Ramos (cell line): ENCODE measurements around the gene TNKS1BP1.

ENCODE experiments used
- in situ Hi-C: fragments of 300-500 bp; cut with MboI; formaldehyde crosslinking; loops from one replicate; pipeline ENCODE4 v1.14.3; 2022; ENCODE audit warnings: low sequenced_read_pairs; ENCODE audit not compliant: unreplicated experiment

TNKS1BP1 gene

DNA sequence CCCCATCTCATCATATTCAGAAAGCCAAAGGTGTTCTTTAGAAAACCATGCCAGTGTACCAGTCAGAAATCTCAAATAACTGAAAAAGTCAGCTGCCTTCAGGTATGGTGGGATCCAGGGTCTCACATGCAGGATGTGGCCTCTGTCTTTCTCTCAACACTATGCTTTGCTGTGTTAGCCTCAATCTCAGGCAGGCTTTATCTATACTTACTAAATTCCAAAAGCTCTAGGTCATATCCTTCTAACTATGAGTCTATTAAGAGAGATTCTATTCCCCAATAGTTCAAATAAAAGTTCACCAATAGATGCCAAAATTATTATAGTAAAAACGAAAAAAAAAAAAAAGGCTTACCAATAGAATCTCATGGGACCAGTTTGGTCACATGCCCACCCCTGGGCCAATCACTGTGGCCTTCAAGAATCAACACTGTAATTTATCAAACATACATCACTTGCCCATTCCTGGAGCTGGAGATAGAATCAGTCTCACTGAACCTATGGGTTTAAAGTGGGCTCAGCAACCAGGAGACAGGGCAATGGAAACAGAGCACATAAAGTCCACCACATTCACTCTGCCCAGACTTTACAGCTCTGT lies 49.8 kb downstream of the TNKS1BP1 start:
- in situ Hi-C loops = no loop called here

DNA sequence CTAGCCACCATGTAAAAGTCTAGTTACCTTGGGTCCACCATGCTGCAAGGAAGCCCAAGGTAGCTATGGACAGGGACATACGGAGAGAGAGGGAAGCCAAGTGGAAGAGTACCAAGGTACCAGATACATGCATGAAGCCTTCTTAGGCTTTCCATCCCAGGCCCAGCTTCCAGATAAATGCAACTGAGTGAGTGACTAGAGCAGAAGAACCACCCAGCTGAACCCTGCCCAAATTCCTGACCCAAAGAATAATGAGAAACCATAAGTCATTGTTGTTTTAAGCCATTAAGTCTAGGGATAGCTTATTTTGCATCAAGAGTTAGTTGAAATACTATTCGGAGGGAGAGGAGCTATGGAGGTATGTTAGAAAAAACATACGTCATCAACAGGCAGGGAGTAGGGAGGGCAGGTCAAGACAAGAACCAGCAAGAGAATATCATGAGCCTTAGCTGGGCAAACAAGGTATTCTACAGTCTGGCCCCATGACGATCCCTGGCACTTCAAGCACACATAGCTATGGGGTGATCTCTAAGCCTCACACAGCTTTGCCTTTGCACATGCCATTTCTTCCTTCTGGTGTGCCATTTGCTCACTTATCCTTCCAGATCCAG lies 51.2 kb downstream of the TNKS1BP1 start:
- in situ Hi-C loops = no loop called here

DNA sequence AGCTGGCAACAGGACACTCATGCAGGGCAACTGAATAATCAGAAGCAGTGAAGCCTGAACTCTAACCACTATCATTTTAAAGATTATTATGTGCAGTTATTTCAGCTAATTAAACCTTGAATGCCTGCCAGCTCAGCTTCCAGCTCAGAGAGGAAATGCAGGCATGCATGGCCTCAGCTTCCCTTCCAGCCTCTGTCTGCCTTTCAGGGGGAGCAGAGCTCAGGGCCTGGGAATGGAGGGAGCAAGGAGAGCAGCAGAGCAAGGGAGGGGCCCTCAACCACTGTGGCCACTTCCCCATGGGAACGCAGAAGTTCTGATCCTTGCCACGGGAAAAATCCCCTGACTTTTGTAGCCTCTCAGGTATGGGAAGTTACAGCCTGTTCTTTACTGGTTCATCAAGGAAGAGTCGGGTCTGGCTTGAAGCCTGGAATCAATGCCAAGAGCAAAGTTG lies 55.2 kb downstream of the TNKS1BP1 start:
- in situ Hi-C loops = no loop called here

DNA sequence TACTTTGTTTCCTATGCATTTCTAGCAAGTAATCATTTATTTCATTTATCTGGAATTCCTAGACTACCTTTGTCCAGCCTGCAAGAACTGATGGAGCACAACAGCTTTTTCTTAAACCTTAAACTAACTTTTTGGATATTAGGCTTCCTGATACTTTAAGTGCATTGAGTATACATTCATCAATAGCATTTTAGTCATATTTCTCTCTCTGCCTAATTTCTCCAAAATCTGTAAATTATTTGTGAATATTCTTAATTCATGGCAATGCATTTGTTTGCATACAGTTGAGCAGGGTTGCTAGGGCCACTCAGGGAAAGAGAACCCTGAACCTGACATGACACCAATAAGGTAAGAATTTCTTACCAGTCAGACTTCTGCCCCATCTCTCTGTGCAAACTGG lies 58.6 kb downstream of the TNKS1BP1 start:
- in situ Hi-C loops = no loop called here

DNA sequence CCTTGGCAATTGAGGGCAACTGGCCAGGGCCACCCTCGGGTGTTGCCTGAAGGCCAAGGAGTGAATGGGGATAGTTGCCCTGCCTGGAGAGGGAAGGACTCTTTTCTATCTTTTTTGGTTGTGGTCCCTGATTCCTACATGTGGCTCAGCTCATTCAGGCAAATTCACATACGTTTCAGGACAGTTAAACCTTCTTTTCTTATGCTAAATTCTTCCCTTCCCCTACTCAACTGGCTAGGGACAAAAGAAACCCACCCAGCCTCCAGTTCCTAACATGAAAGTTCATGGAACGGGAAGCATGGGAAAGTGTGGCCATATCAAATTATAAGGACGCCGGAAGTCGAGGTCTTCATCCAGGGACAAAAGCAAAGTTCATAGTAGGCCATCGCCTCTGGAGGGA lies 61.4 kb downstream of the TNKS1BP1 start:
- in situ Hi-C loops = no loop called here

DNA sequence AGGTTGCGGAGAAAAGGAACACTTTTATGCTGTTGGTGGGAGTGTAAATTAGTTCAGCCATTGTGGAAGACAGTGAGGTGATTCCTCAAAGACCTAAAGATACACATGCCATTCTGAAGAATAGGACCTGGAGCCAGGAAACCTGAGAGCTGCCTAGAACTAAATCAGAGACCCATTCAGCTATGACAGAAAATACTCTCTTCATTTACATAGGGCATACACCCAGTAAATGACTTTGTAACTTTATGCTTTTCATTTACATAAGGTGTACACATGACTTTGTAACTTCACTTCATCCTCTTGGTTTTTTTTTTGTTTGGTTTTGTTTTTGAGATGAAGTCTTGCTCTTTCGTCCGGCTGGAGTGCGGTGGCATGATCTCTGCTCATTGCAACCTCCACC lies 62.6 kb downstream of the TNKS1BP1 start:
- in situ Hi-C loops = no loop called here

DNA sequence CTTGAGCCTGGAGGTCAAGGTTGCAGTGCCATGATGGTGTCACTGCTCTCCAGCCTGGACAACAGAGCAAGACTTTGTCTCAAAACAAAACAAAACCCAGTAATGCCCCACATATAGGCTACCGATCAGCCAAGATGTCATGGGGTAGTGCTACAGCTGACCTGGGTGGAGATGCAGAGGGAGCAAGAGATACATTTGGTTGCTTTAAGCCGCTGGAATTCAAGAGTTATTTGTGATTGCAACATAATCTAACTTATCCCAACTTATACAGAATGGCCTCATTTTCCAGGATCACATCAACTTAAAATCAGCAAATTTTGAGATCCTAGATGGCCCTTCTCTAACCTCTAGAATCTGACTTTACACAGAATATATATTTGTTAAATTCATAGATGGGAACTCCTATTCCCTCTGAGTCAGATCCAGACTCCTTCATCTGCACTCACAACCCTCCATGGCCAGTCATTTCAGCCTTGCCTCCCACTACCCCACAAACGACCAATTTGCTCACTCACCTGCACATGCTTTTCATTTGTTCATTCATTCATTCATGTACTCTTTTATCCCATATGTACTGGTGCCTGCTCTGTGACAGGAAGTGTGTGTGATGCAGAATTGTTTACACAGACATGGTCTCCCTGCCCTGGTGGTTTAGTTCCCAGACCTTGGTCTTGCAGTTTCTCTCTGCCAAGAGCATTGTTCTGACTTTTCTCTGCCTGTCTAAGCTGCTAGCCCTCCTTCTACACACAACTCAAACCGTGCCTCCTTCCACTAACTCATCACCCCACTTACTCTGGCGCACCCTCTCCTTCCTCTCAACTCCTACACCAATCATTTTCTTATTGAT lies 63.6 kb downstream of the TNKS1BP1 start:
- in situ Hi-C loops = no loop called here

DNA sequence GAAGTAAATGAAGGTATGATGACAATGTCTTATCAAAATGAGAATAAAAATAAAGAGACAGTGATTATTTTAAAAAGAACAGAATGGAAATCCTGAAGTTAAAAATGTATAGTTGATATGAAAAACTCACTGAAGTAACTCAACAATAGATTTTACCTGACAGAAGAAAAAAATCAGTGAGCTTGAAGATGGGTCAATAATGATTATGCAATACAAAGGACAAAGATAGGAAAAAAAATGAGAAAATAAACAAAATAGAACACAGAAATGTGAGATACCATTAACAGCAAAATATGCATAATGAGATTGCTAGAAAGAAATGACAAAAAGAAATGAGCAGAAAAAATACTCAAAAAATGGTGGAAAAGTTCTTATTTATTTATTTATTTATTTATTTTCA lies 68.6 kb downstream of the TNKS1BP1 start:
- in situ Hi-C loops = no loop called here

DNA sequence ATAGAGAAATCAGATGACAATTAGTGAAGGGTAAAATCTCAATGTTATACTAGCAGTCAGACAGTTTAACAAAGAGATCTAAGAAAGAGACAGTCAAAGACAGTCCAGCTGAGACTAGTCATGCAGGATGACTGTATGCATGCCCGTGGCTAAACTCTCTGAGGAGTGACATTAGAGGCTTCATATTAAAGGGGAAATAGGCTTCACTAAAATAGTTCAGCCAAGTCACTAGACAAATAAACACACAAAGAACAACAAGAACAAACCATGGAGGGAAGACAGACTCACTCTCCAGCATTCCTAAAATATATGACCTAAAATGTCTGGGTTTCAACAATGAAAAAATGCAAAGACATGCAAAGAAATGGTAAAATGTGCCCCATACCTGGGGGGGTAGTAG lies 69.1 kb downstream of the TNKS1BP1 start:
- in situ Hi-C loops = no loop called here

DNA sequence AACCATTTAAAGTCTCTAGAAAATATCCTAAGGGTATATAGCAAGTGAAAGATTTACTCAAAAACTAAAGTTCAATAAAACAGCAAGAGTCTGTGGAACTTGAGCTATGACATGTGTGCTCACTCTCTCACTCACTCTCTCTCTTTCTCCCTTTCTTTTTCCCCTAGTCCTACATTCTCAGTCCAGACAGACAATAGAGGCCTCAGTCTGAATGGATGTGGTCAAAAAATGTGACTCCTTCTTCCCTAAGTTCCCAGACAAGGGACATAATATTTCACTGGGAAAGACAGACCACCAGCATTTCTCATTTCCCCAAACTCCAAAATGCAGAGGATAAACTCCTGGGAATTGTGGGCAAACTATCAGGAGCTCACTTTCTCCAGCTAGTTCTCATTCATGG lies 70.1 kb downstream of the TNKS1BP1 start:
- in situ Hi-C loops = no loop called here

DNA sequence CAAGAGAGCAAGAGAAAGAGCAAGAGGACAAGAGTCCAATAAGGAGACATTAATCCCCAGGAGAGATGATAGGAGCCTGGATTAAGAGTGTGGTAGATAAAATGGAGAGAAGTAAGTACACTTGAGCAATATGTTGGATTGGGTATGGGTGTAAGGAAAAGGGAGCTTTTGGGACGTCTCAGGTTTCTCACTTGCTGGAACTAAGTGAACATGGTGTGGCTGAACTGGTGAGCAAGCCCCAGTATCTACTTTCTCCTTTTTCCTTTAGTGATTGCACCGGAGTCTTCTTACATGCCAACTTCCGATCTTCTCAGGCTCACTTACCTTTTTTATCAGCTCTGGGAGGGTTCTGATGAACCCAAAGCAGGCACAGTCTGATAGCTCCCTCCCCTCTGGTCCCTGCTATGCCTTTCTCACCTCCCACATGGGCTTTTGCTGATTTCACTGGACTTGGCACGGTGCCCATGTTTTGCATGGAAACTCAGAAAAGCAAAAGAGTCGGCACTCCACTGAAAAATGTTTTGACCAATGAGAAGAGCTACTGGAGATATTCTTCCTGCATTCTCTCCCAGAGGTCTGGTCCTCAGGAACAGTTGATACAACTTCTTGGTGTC lies 73.2 kb downstream of the TNKS1BP1 start:
- in situ Hi-C loops = no loop called here

DNA sequence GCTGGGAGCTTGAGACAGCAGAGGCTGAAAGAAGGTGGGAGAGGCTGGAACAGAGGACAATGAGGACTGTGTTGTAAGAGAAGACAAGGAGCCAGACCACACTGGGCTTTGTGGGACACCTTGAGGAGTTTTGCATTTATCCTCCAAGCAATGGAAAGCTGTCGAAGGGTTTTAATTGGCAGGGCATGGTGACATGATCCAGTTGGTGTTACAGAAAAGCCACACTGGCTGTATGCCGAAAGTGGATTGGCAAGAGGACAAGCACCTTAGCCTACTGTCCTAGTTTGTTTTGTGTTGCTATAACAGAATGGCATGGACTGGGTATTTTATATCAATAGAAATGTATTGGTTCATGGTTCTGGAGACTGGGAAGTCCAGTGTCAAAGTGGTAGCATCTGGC lies 73.7 kb downstream of the TNKS1BP1 start:
- in situ Hi-C loops = no loop called here
